HG02571 (cell line): ENCODE results near the gene MMP21.

Experiments
- ATAC-seq: cut with Tn5 transposase; IDR thresholded peaks from one replicate; pipeline ENCODE4 v1.9.1; 2021; ENCODE audit warnings: mild to moderate bottlenecking, moderate library complexity; ENCODE audit not compliant: unreplicated experiment

Gene MMP21

GRCh38 chr10:125795128-125795527, 19.5 kb upstream of the MMP21 start:
- ATAC-seq, result no peak

DNA sequence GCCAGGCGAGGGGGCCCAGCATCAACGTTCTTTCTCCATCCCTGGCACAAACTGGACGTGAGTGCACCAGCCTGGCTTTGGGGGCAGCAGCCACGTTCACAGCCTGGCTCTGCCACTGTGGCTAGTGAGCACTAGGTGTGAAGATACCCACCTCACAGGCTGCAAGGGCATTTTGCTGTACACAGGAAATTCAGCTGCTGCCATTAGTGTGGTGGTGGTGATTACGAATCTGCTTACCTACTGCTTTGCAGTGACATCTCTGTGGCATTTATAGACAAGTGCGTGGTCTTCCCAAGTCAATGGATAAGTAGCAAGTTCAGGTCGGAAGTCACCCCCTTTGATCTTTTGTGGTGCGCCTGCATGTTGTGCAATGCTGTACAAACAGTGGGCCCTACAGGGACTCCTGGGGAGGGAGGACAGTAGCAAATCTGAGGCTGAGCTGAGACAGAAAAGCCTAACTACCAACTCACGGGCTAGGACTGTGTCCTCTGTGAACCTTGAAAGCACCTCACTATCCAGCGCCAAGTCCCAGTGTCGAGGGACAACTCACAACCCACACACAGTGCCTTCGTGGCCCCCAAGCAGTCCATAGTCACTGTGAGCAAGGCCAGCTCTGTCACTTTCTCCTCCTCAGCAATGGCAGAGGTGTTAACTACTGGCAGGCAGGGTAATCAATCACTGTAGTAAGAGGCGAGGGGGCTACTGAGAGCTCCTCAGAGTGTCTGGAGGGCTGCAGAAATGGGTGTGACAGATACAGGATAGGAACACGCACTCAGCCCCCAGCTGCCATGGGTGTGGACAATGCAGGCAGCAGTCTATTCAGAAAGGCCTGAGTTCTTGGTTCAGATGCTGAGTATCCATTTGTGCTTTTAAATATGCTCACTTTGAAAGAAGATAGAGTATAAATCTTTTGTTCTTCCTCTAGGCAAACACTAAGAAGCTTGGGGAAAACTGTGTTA, 17.0 kb upstream of the MMP21 start:
- ATAC-seq, result no peak

GRCh38 chr10:125788156-125789034, 12.8 kb upstream of the MMP21 start:
- ATAC-seq, result no peak

DNA sequence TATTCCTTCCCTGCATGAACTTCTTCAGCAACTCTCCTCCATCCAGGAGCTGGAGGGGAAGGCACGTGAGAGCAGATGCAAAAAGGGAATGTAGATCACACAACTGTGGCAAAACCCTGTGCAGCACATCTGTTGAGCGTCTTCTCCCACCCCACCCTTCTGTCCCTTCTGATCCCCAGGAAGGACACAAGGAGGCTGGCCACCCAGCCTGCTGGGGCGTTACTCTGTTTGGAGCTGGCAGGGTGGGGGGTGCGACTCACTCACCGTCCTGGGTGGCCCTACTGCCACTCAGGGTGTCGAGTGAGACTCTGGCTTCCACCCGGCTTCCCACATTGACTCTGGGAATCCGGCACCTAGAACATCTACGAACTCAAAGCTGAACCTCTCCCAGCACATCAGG, 10.2 kb upstream of the MMP21 start:
- ATAC-seq, result no peak

DNA sequence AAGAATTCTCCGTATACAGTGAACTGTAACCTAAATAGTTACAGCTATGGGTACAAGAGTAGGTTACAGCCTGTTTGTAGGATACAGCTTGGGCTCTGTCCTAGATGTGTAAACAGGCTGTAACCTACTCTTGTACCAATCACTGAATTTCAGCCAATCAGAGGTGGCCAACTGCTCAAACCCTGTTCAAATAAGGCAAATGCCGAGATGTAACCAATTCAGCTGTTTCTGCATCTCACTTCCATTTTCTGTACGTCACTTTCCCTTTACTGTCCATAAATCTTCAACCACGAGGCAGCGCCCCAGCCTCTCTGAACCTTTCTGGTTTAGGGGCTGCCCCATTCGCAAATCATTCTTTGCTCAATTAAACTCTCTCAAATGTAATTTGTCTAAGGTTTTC, 8.3 kb upstream of the MMP21 start:
- peak; percentile 77 for ATAC-seq

DNA sequence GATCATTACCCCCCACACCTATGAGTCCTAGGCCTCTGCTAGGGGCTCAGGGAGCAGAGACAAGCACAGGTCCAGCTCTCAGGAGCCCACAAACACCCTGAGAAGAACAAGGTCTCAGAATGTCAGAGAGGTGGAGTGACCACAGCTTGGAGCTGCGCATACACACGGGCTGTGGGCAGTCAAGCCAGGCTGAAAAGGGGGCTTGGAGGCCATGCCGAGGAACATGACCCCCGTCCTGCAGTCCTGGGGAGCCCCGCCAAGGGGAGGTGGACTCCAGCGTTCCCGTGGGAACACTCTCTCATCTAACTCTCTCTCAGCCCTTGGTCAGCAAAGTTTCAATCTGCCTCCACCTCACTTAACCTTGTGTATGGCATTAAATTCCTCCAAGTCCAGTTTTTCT, 7.8 kb upstream of the MMP21 start:
- ATAC-seq, result no peak

DNA sequence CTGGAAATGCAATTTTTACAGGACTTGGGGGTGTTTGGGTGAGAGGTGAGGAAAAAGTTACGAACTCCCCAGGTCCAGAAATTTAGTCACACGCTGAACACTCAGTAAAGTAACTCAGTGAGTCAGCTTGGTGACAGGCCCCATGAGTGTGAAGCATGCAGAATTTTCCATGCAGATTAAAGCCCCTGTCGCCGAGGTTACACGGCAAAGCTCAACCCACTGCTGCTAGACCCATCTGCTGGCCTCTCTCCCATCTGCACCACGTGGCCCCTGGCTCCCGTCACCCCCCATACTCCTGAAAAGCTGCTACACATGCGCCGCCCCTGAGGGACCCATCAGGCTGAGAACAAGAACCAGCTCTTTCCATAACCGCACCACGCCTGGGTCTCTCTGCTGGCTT, 7.0 kb upstream of the MMP21 start:
- no peak for ATAC-seq

DNA sequence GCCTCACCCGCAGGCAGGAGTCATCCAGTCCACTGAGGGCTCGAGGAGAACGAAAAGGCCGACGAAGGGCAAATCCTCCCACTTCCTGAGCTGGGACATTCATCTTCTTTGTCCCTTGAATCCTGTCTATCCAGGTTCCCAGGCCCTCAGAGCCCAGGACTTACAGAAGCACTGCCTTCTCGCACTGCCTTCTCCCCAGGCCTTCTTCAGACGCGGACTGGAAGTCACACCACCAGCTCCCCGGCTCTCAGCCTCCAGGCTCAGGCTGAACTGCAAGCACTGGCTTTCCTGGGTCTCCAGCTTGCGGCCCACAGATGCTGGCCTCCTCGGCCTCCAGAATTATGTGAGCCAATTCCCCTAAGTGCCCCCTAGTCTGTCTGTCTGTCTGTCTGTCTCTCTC, 6.4 kb upstream of the MMP21 start:
- no peak for ATAC-seq

GRCh38 chr10:125781374-125781773, 5.8 kb upstream of the MMP21 start:
- no peak for ATAC-seq

DNA sequence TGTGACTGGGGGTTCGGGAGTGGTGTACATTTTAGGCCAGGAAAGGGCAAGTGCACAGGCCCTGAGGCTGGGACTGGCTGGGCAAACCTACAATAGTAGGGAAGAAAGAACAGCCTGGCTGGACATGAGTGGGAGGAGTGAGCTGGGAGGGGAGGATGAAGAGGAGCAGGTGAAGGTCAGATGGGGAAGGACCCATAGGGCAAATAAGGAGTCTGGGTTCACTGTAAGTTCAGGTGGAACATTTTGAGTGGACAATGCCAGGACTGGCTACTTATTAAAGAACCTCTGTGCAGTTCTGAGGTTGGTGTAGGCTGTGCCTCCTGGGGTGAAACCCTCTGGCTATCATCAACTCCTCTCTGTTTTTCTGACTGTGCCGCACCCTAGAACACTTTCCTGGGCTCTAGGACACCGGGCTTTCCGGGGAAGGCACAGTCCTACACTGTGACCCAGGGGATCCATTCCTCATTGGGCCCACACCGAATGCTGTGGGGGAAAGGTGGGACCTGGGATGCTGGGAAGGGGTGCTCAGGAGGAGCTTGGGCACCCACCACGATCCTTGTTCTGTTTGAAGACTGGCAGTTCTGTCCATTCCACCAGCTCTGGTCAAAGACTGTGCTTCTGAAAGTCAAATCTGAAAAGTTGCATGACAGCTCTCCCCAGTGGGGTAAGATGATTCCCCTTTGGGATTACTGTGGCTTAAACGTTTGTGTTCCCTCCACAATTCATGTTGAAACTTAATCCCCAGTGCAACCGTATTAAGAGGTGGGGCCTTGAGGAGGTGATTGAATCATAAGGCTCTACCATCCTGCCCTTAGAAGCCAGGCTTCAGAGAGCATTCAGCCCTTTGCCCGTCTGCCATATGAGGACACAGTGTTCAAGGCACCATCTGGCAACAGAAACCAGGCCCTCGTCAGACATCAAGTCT, 4.0 kb upstream of the MMP21 start:
- no peak for ATAC-seq

DNA sequence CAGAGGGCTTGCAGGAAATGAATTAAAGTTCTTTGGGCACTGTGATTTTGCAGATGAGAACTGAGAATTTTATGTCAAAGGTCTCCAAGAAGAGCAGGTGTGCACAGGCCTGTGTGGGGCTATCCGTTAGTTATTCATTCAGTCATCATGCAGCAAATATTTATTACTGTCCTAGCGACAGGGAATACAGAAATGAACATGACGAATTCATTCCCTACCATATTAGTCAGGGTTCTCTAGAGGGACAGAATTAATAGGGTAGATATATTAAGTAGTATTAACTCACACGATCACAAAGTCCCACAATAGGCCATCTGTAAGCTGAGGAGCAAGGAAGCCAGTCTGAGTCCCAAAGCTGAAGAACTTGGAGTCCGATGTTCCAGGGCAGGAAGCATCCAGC, 2.9 kb upstream of the MMP21 start:
- no peak for ATAC-seq

DNA sequence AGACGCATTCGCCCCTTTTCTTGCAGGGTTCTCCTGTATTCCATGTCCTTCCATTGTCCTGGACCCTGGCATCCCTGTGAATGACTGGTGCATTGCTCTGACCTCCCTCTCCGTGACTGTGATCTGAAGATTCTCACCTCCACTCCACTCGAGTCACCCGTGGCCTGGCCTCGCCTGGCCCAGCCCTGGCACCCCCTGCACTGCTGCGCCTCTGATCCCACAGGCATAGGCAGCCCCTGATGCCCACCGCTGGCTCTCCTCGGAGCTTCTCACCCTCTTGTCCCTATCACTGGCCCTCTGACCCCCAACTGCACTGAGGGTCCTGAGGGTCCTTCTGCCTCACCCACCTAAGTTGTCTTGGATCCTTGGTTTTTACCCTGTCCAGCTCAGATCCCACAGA, 2.2 kb upstream of the MMP21 start:
- no peak for ATAC-seq

DNA sequence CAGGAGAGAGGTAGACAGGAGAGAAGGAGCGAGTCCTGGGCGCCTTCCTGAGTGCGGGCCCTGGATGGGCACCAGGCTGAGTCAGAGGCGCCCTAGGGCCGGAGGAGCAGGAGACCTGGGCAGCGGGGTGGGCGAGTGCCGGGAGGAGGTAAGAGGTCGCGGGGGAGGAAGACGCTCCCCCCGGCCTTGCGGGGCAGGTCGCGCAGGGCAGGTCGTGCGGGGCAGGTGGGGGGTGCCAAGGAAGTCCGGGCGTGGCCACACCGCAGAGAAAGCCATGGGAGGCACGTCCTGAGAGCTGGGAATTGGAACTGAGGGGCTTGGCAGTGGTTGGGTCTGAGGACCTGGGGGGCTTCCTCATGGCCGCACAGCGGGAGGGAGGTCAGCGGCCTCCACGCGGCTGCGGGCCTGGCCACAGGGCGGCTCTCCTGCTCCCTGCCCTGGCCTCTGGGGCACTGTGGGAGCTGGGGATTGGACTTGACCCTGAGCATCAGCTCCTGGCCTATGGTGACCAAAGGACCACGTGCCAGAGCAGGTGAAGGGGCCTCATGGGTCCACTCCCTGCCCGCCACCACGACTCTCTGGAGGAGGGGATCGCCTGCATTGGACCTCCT, 935 bp downstream of the MMP21 start:
- no peak for ATAC-seq

- ATAC-seq, result no peak
Measured at GRCh38 chr10:125773687-125774543, 1.7 kb downstream of the MMP21 start.

GRCh38 chr10:125772864-125773180, 2.8 kb downstream of the MMP21 start:
- no peak for ATAC-seq

GRCh38 chr10:125772112-125772863, 3.3 kb downstream of the MMP21 start:
- ATAC-seq, result no peak

DNA sequence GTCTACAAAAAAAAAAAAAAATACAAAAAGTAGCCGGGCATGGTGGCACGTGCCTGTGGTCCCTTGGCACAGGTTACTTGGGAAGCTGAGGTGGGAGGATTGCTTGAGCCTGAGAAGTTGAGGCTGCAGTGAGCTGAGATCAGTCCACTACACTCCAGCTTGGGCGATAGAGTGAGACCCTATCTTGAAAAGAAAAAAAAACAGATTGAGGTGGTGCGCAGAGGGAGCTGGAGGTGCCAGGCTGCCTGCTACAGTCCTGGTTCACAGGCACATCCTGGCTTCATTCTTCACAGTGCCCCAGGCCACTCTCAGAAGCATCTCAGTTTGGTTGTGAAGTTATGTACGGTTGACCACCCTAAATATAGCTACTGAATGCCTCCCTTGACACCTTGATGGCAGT, 4.8 kb downstream of the MMP21 start:
- no peak for ATAC-seq

- no peak for ATAC-seq
Measured at GRCh38 chr10:125769175-125769574, 6.4 kb downstream of the MMP21 start.
